GM19455 (cell line): ENCODE data around the gene HS3ST6.
"Not testable (repeated sequence)": the region's sequence is repeated elsewhere in the genome, so short reads cannot be mapped to it uniquely, and the experiment has no call there.

Experiments used
- ATAC-seq: cut with Tn5 transposase; IDR thresholded peaks from one replicate; pipeline ENCODE4 v1.9.1; 2021; ENCODE audit not compliant: unreplicated experiment

The HS3ST6 gene

GRCh38 chr16:1947369-1947670 lies 29.1 kb upstream of the HS3ST6 start:
- no peak for ATAC-seq

GRCh38 chr16:1946495-1947368 lies 28.5 kb upstream of the HS3ST6 start:
- ATAC-seq, result no peak

GRCh38 chr16:1945559-1946391 lies 27.6 kb upstream of the HS3ST6 start:
- no peak for ATAC-seq

DNA sequence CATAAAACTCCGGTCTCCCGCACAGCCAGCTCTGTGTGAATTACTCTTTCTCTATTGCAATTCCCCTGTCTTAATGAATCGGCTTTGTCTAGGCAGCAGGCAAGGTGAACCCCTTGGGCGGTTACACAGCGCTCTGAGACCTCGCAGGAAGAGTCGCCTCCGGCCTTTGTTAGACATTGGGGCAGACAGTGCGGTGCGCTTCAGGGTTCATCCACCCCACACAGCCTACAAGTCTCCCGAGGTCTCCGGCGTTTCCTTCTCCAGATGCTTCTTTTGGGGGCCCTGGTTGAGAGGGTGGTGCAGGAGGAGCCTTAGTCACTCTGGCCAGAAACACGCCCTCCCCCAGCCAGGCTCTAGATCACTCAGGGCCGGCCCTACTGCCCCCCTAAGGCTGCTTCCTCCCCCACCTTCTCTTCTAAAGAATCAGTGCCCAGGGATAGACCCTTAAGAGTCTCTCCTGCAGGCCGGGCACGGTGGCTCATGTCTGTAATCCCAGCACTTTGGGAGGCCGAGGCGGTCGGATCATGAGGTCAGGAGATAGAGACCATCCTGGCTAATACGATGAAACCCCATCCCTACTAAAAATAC lies 26.5 kb upstream of the HS3ST6 start:
- ATAC-seq, result no peak

GRCh38 chr16:1942810-1943726 lies 24.9 kb upstream of the HS3ST6 start, which contains the start of gene MSRB1:
MSRB1 (minus strand) TSS chr16:1943199; CDS start chr16:1943156, 43 bp downstream.
- ATAC-seq, result peak; percentile 88

- no peak for ATAC-seq
These were observed 24.0 kb upstream of the HS3ST6 start for GRCh38 chr16:1942047-1942809.

DNA sequence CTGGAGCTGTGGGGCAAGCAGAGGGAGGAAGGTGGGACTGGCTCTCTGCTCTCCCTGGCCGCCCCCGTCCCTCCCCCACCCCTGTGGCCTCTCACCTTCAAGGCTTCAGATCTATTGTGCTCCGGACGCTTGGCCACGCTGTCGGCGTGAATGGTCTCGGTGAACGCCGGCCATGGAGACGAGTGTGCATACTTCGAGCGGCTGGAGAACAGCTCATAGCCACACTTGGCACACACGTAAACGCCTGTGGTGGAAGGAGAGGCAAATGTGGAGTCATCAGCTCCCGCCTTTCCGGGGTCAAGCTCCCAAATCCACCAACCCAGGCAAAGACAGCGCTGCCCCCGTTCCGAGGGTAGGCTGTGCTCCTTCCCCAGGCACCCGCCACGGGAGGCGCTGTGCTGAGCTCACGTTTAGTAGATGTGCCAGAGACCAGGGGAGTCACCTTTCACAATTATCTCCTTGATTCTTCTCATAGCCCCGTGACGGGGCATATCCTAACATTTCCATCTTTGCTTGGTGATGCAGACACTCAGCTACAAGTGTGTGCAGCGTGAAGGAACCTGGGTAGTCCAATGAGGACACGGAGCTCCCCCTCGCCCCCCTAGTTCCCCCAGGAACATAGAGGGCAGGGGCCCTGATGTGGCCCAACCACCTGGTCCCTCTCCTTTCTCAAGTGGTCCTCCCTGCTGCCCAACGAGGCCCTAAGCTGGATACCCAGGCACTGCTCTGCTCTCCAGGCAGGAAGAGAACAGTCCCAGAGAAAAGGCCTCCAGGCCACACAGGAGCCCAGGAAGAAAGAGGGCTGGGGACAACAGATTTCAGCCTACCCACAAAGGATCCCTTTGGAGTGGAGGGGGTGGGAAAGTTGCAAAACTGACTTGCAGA lies 23.2 kb upstream of the HS3ST6 start:
- ATAC-seq, result no peak

DNA sequence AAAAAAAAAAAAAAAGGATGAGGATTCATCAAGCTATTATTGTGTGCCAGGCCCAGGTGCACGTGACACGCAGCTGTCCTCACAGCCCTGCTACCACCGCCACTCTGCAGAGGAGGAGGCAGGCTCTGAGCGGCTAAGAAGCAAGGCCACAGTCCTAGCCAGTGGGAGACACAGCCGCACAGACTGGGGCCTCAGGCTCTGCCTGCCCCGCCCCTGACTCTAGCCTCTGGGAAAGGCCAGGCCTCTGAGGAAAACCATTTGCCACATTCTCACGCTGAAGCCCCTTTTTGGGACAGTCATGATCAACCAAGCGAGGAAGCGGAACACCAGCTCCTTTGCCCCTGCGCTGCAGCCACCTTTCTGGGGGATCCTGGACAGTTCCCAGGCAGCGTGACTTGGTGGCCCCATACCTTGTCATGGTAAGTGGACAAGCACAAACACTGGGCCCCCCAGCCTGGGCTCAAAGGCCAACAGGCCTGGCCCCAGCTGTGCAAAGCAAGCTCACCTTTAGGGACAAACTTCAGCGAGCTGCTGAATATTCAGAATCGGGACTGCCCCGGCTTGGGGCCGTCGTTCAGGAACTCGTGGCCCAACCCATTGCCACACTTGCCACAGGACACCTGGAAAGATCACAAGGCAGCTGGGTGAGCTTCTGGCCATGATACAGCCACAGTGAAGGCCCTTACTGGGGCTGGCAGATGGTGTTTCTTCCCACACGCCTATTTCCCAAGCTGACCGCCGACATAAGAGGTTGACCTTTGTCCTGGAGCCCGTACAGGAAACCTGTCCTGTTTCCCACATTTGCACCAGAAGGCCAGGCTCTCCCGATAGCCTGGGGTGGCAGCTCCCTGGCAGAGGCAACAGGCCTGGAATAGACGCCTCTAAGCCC lies 22.3 kb upstream of the HS3ST6 start:
- ATAC-seq, result no peak

DNA sequence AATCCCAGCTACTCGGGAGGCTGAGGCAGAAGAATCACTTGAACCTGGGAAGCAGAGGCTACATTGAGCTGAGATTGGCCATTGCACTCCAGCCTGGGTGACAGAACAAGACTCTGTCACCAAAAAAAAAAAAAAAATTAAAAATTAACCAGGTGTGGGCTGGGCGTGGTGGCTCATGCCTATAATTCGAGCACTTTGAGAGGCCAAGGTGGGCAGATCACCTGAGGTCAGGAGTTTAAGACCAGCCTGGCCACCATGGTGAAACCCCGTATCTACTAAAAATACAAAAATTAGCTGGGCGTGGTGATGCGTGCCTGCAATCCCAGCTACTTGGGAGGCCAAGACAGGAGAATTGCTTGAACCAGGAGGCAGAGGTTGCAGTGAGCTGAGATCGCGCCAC lies 21.6 kb upstream of the HS3ST6 start:
- not testable (repeated sequence) for ATAC-seq

GRCh38 chr16:1938910-1939309 lies 20.7 kb upstream of the HS3ST6 start:
- no peak for ATAC-seq

DNA sequence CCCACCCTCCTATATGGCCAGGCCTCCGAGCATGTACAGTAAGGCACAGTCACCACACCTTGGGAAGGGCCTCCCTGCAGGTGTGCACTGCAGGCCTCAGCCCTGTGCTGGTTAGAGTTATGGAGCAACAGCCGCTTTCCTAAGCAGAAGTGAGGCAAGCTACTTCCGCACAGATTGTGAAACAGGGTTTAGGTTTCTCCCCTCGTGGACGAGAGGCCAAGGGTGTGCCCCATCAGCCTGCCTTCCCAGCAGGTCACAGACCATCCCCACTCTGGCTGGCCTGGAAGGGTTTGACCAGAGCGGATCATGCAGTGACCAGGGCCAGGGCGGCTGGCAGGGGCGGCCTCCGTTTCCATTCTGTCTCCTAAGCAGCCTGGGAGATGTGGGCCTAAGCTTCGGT lies 20.1 kb upstream of the HS3ST6 start:
- no peak for ATAC-seq

DNA sequence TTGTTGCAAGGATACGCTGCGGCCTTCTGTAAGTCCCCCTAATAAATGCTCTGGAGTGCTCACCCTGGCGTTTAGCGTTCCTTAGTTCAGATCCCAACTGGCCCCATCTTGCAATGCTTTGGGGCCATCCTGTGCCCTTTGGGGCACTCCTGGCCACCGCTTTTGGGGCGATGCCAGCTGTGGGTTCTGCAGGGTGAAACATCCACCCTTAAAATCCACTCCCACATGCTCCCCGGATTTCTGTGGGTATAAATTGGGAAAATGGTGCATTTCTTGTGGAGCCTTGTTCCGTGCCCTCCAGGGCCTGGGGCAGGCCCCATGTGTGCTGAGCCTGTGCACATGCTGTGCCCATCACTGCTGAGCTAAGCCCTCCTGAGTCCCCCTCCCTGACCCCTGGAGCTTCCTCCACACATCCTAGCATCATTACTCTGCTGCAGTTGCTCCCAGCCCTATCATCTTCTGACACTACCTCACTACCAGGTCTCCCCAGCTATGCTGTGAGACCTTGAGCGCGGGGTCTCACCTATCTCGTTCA lies 18.8 kb upstream of the HS3ST6 start:
- no peak for ATAC-seq

GRCh38 chr16:1933097-1933661 lies 15.0 kb upstream of the HS3ST6 start:
- no peak for ATAC-seq

DNA sequence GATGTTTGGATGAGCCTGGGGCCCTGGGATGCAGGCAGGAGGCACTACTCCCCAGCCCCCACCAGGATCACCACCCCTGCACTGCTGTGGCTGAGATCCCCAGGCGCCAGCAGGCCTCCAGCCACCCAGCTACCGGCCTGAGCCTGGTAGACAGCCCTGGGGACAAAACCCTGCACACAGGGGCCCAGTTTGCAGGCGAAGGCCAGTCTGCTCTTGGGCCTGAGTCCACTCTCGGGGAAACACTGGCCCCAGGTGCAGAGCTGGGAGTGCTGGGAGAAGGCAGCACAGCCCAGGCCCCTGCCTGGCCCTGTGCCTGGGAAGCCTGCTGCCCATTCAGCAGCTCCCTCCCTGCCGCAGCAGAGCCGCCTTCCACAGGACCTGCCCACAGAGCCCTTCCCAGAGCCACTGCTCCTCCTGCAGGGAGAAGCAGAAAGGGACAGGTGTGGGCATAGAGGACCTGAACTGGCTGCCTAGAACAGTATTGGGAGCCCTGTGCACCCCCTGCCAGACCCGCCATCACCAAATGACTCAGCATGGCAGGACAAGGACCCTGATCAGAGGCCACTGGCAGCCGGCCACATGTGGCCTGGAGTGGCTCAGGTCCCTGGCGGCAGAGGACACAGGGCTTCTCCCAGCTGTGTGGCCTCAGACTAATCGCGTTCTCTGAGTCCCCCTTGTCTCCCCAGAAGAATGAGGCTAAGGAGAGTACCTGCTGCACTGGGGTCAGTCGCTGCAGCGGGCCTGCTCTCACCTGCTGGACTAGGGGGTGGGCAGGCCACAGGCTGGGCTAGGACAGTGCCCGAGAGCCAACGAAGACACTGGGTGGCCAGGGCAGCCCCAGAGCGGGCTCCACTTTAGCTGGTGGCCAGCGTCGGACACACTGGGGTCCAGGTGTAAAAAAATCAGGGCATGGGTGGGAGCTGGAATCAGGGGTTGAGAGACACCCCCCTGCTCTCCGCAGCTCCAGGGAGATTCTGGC lies 14.1 kb upstream of the HS3ST6 start:
- no peak for ATAC-seq

DNA sequence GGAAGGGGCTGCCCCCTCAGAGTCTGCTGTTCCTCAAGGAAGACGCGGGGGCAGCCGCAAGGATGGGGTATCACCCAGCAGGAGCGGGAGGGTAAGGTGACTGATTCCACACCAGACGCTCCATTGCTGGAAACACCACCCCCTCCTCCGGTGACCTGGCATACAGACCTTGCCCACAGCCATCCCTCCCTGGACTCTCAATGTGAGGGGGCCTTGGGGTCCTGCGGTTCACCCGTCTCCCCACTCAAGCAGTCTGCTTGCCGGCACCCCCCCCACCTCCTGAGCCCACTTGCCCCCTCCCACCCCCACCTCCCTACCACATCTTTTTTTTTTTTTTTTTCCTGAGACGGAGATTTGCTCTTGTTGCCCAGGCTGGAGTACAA lies 12.1 kb upstream of the HS3ST6 start:
- no peak for ATAC-seq
